Neutrophil (primary cell): Measurements from ENCODE around the gene PLSCR3.

Experiments
- H3K27ac ChIP-seq: fragments of 200-600 bp; sonication (generic); 2 replicates; pipeline ENCODE4 v1.5.1; 2016; ENCODE audit warnings: mild to moderate bottlenecking, moderate library complexity
- H3K27me3 ChIP-seq: fragments of 200-600 bp; sonication (generic); 2 replicates; pipeline ENCODE4 v1.6.0; 2016; ENCODE audit warnings: mild to moderate bottlenecking
- H3K36me3 ChIP-seq: fragments of 200-600 bp; sonication (generic); 2 replicates; pipeline ENCODE4 v1.5.1; 2017
- H3K4me1 ChIP-seq, 2 experiments: fragments of 200-600 bp in 1 of 2; sonication (generic) in 1 of 2; 1 replicate in 1 of 2; 2 replicates in 1 of 2; pipeline versions ENCODE4 v1.5.1 to v1.6.1; 2013 to 2016; ENCODE audit warnings: low read depth in 1 of 2, low read length in 1 of 2, mild to moderate bottlenecking in 1 of 2, moderate library complexity in 1 of 2; ENCODE audit not compliant: control insufficient read depth in 1 of 2, insufficient read depth in 1 of 2
- H3K4me3 ChIP-seq, 2 experiments: fragments of 200-600 bp in 1 of 2; sonication (generic) in 1 of 2; 1 replicate in 1 of 2; 2 replicates in 1 of 2; pipeline ENCODE4 v1.5.1; 2013 to 2016; ENCODE audit warnings: low read depth in 1 of 2, low read length in 1 of 2, mild to moderate bottlenecking in 1 of 2, moderate library complexity in 1 of 2
- H3K9me3 ChIP-seq: fragments of 200-600 bp; sonication (generic); 2 replicates; pipeline ENCODE4 v1.5.1; 2016
- CTCF ChIP-seq: fragments of 200-600 bp; sonication (generic); IDR thresholded peaks from 2 replicates; pipeline ENCODE4 v1.5.1; 2016; ENCODE audit warnings: antibody characterized with exemption

The PLSCR3 gene

GRCh38 chr17:7411427-7411750 is 17.1 kb upstream of the PLSCR3 start:
- H3K4me1 ChIP-seq = no peaks in the 10 kb centered on the region
- no peak overlapping the region for H3K27ac ChIP-seq
- no peak for TF ChIP-seq CTCF
- H3K9me3 ChIP-seq = no peaks in the 10 kb centered on the region
- H3K36me3 ChIP-seq = no peaks in the 10 kb centered on the region
- H3K4me3 ChIP-seq = no peak overlapping the region
- peaks cover 51% of the 10 kb centered on the region for H3K27me3 ChIP-seq

DNA sequence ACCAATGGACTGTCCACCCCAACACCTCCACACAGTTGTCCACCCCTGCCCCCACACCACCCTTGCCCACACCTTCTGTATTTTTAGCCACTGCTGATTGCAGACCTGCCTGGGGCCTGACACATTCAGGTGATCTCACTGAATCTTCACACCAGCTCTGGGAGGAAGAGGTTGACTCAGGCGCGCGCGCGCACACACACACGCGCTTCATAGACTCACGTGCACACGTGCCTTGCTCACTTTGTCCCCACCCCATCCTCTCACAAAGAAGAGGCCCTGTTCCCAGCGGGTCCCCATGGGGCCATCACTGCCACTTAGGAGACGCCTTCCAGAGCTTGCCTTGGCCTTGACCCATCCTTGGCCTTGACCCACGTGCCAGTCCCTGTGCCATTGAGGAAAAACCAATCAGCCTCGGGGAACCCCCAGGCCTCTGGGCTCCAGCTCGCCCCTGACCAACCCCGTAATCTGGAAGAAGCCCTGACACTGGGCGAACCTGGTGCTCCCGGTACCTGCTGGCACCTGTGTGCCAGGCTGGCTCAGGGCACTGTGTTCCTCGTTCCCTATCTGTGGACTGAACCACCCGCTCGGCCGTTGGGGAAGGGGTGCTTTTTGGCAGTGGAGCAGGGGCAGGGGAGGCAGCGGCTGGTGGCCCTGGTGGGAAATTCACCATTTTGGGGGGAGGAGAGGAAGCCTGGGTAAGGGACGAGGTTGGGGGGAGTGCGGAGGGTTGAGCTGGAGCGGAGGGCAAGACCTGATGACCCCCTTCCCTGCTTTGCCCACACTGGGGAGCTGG is 16.5 kb upstream of the PLSCR3 start:
- Histone ChIP-seq H3K9me3 (no peaks in the 10 kb centered on the region), H3K27ac (no peak overlapping the region)

GRCh38 chr17:7409716-7410115 is 15.4 kb upstream of the PLSCR3 start:
- H3K27me3 ChIP-seq = peaks cover 68% of the 10 kb centered on the region
- no peaks in the 10 kb centered on the region for H3K9me3 ChIP-seq
- H3K4me3 ChIP-seq = no peak overlapping the region
- TF ChIP-seq CTCF = no peak
- H3K27ac ChIP-seq = no peak overlapping the region
- H3K36me3 ChIP-seq = no peaks in the 10 kb centered on the region
- peaks cover 4 to 8% of the 10 kb centered on the region in 2 experiments for H3K4me1 ChIP-seq

More for the DNA sequence above, 16.5 kb upstream of the PLSCR3 start:
- Histone ChIP-seq H3K4me1 (no peaks in the 10 kb centered on the region), H3K4me3 (no peak overlapping the region), H3K36me3 (no peaks in the 10 kb centered on the region), H3K27me3 (peaks cover 57% of the 10 kb centered on the region)
- TF ChIP-seq CTCF = no peak

GRCh38 chr17:7408863-7409262 is 14.5 kb upstream of the PLSCR3 start:
- no peak for TF ChIP-seq CTCF
- H3K4me1 ChIP-seq = peaks cover 4 to 17% of the 10 kb centered on the region in 2 experiments
- no peak overlapping the region for H3K4me3 ChIP-seq
- no peaks in the 10 kb centered on the region for H3K9me3 ChIP-seq
- H3K36me3 ChIP-seq = no peaks in the 10 kb centered on the region
- peaks cover 73% of the 10 kb centered on the region for H3K27me3 ChIP-seq
- H3K27ac ChIP-seq = no peak overlapping the region

GRCh38 chr17:7408252-7408727 is 14.0 kb upstream of the PLSCR3 start:
- peaks cover 6 to 22% of the 10 kb centered on the region in 2 experiments for H3K4me1 ChIP-seq
- peaks cover 73% of the 10 kb centered on the region for H3K27me3 ChIP-seq
- no peak for TF ChIP-seq CTCF
- H3K27ac ChIP-seq = no peak overlapping the region
- no peak overlapping the region for H3K4me3 ChIP-seq
- no peaks in the 10 kb centered on the region for H3K36me3 ChIP-seq
- H3K9me3 ChIP-seq = no peaks in the 10 kb centered on the region
